CD14-positive monocyte (primary cell): ENCODE data around the gene PACSIN3. TPM values are rescaled to one million over a fixed set of nuclear protein-coding genes. Genes with fewer than 3 reads are reported as not detected.
"Not testable (repeated sequence)": the region's sequence is repeated elsewhere in the genome, so short reads cannot be mapped to it uniquely, and the experiment has no call there.

Experiments used
- DNase-seq, 3 donors: peaks; one replicate each; pipeline ENCODE4 v3.0.0-alpha.2; 2011 to 2022
- H2AFZ ChIP-seq: 2 replicates; pipeline ENCODE4 v1.6.0; 2012; ENCODE audit warnings: mild to moderate bottlenecking, low read depth, low read length, inconsistent platforms; ENCODE audit not compliant: insufficient read depth, poor library complexity, severe bottlenecking
- H3K27ac ChIP-seq, 2 donors: 1 replicate in 1 of 2; 2 replicates in 1 of 2; pipeline ENCODE4 v1.5.1; 2012 to 2013; ENCODE audit warnings: low read length in 2 of 2, control low read depth in 1 of 2, inconsistent platforms in 1 of 2, low read depth in 1 of 2, mild to moderate bottlenecking in 1 of 2
- H3K27me3 ChIP-seq, 2 donors: one replicate each; pipeline versions ENCODE4 v1.6.0 to v1.6.1; 2011 to 2013; ENCODE audit warnings: low read length in 2 of 2; ENCODE audit not compliant: control insufficient read depth in 2 of 2, insufficient read depth in 2 of 2
- H3K36me3 ChIP-seq, 2 donors: replicated peaks in 1 of 2; 1 replicate in 1 of 2; 2 replicates in 1 of 2; pipeline versions ENCODE4 v1.5.1 to v1.6.1; 2012 to 2013; ENCODE audit warnings: low read length in 2 of 2, control low read depth in 1 of 2, inconsistent platforms in 1 of 2, mild to moderate bottlenecking in 1 of 2; ENCODE audit not compliant: insufficient read depth in 2 of 2, control insufficient read depth in 1 of 2
- H3K4me1 ChIP-seq, 2 donors: 1 replicate in 1 of 2; 2 replicates in 1 of 2; pipeline versions ENCODE4 v1.5.1 to v1.6.1; 2012 to 2013; ENCODE audit warnings: low read length in 2 of 2, control low read depth in 1 of 2, inconsistent platforms in 1 of 2, mild to moderate bottlenecking in 1 of 2, moderate library complexity in 1 of 2; ENCODE audit not compliant: insufficient read depth in 2 of 2, control insufficient read depth in 1 of 2
- H3K4me2 ChIP-seq: replicated peaks from 2 replicates; pipeline ENCODE3; 2012; ENCODE audit warnings: low read length, moderate library complexity, mild to moderate bottlenecking; ENCODE audit not compliant: poor library complexity, severe bottlenecking; ENCODE audit errors: extremely low read depth
- H3K4me3 ChIP-seq, 3 experiments: fragments of 200-600 bp in 1 of 3; sonication (generic) in 1 of 3; replicated peaks in 1 of 3; 1 replicate in 2 of 3; 2 replicates in 1 of 3; pipeline ENCODE4 v1.5.1; 2011 to 2013; ENCODE audit warnings: low read length in 3 of 3, mild to moderate bottlenecking in 3 of 3, control low read depth in 2 of 3, low read depth in 2 of 3, inconsistent platforms in 1 of 3, moderate library complexity in 1 of 3
- H3K79me2 ChIP-seq: 2 replicates; pipeline ENCODE4 v1.6.0; 2012; ENCODE audit warnings: mild to moderate bottlenecking, control low read depth, inconsistent platforms, low read length, moderate library complexity; ENCODE audit not compliant: insufficient read depth
- H3K9ac ChIP-seq: 2 replicates; pipeline ENCODE4 v1.6.0; 2017; ENCODE audit warnings: low read length, mild to moderate bottlenecking; ENCODE audit not compliant: insufficient read depth, poor library complexity, severe bottlenecking
- H3K9me3 ChIP-seq, 2 donors: replicated peaks in 1 of 2; 1 replicate in 1 of 2; 2 replicates in 1 of 2; pipeline versions ENCODE4 v1.5.1 to v1.6.1; 2012 to 2013; ENCODE audit warnings: low read length in 2 of 2, control low read depth in 1 of 2; ENCODE audit not compliant: control insufficient read depth in 1 of 2, insufficient read depth in 1 of 2
- H4K20me1 ChIP-seq: 2 replicates; pipeline ENCODE4 v1.6.0; 2012; ENCODE audit warnings: mild to moderate bottlenecking, low read length, control low read depth, moderate library complexity; ENCODE audit not compliant: insufficient read depth
- H3K27ac Mint-ChIP-seq, 7 donors: one replicate each; pipeline ENCODE4 v1.8.0; 2020; ENCODE audit warnings: mild to moderate bottlenecking in 7 of 7, mixed read lengths in 7 of 7, moderate library complexity in 6 of 7, inconsistent platforms in 2 of 7
- H3K27me3 Mint-ChIP-seq, 3 donors: one replicate each; pipeline ENCODE4 v1.8.0; 2021 to 2022; ENCODE audit warnings: low read depth in 3 of 3, mild to moderate bottlenecking in 3 of 3, mixed read lengths in 3 of 3, moderate library complexity in 3 of 3, inconsistent platforms in 1 of 3
- H3K36me3 Mint-ChIP-seq, 2 donors: one replicate each; pipeline ENCODE4 v1.8.0; 2020; ENCODE audit warnings: mixed read lengths in 2 of 2, inconsistent platforms in 1 of 2, mild to moderate bottlenecking in 1 of 2
- H3K4me1 Mint-ChIP-seq: one replicate; pipeline ENCODE4 v1.8.0; 2020; ENCODE audit warnings: mild to moderate bottlenecking, mixed read lengths
- H3K4me3 Mint-ChIP-seq, 2 donors: one replicate each; pipeline ENCODE4 v1.8.0; 2020; ENCODE audit warnings: mild to moderate bottlenecking in 2 of 2, mixed read lengths in 2 of 2, moderate library complexity in 1 of 2
- H3K9me3 Mint-ChIP-seq, 7 donors: one replicate each; pipeline ENCODE4 v1.8.0; 2020 to 2022; ENCODE audit warnings: mixed read lengths in 7 of 7, mild to moderate bottlenecking in 6 of 7, moderate library complexity in 6 of 7, inconsistent platforms in 2 of 7
- CTCF ChIP-seq: fragments of 200-600 bp; IDR thresholded peaks from one replicate; pipeline ENCODE4 v1.8.0; 2022; ENCODE audit warnings: antibody characterized with exemption, mild to moderate bottlenecking
- WGBS: methylation state at CpG from one replicate; pipeline ENCODE4 v1.1.5; 2013; ENCODE audit warnings: missing lambda C conversion rate; ENCODE audit not compliant: insufficient coverage; 5-methylcytosine and 5-hydroxymethylcytosine counted together
- intact Hi-C, 2 donors: fragments of 100-400 bp; cut with micrococcal nuclease; formaldehyde crosslinking; loops; one replicate each; pipeline versions ENCODE4 v1.15.0 to v1.15.1; 2023
- polyA plus RNA-seq, 3 donors: library from polyadenylated mRNA; depleted of rRNA in 1 of 3; unstranded in 2 of 3; stranded (reverse) in 1 of 3; fragments of 300-500 nt in 2 of 3; fragments of >200 nt in 1 of 3; fragmentation: Illumina TruSeq in 2 of 3; gene quantifications; 1 replicate in 2 of 3; 2 replicates in 1 of 3; pipeline ENCODE4 v1.2.3, GENCODE V29; 2012 to 2021

The PACSIN3 gene
- polyA plus RNA-seq, 3 donors: not detected

- H3K27me3 Mint-ChIP-seq: peaks cover 35 to 44% (median 39%) of the 10 kb centered on the region in 3 donors
- peaks cover 13 to 28% of the 10 kb centered on the region in 2 donors for H3K27me3 ChIP-seq
- H3K27ac ChIP-seq: no peak overlapping the region
- peaks cover 6 to 7% of the 10 kb centered on the region in 2 donors for H3K4me1 ChIP-seq
- no peaks in the 10 kb centered on the region for H3K79me2 ChIP-seq
- no peak for TF ChIP-seq CTCF
- H3K36me3 Mint-ChIP-seq: no peaks in the 10 kb centered on the region
- H3K9me3 Mint-ChIP-seq: peaks cover 0 to 8% (median 0%) of the 10 kb centered on the region in 7 donors
- H3K4me2 ChIP-seq: no peak overlapping the region
- intact Hi-C loops: no loop called here
- H3K27ac Mint-ChIP-seq: no peak overlapping the region
- no peaks in the 10 kb centered on the region for H3K9me3 ChIP-seq
- H4K20me1 ChIP-seq: no peaks in the 10 kb centered on the region
- no peaks in the 10 kb centered on the region for H3K36me3 ChIP-seq
- no peak overlapping the region for H3K9ac ChIP-seq
- no peak overlapping the region for H3K4me3 Mint-ChIP-seq
- peaks cover 5% of the 10 kb centered on the region for H3K4me1 Mint-ChIP-seq
- no peak for DNase-seq
- 100% methylated on average over 2 of the region's 4 CpGs for WGBS
- H3K4me3 ChIP-seq: no peak overlapping the region
- H2AFZ ChIP-seq: no peak overlapping the region
These were observed 5.9 kb upstream of the PACSIN3 start for GRCh38 chr11:47192111-47192510.

DNA sequence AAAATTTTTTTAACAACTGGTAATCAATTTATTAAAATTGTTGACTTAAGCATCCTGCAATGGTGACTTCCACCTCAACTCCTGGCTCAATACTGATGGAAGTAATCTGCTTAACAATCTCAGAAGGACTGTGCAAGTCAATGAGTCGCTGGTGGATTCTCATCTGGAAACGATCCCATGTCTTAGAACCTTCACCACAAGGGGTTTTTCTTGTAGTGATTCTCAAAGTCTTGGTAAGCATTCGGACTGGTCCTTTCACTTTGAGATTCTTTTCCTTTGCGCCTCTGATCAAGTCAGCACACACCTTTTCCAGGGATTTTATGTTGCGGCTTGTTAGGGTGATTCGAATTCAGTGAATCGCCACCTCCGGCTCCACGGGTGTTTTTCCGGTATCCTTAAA, 4.9 kb upstream of the PACSIN3 start:
- peaks cover 41 to 49% (median 44%) of the 10 kb centered on the region in 3 donors for H3K27me3 Mint-ChIP-seq
- H3K36me3 Mint-ChIP-seq, intact Hi-C loops, H3K4me3 Mint-ChIP-seq, H3K4me3 ChIP-seq, H2AFZ ChIP-seq, H3K9ac ChIP-seq, H3K36me3 ChIP-seq, H3K27ac ChIP-seq, H3K4me2 ChIP-seq, H4K20me1 ChIP-seq, DNase-seq, H3K79me2 ChIP-seq, H3K9me3 ChIP-seq, H3K27ac Mint-ChIP-seq: not testable (repeated sequence)
- peaks cover 12% of the 10 kb centered on the region for H3K4me1 Mint-ChIP-seq
- peaks cover 0 to 14% (median 2%) of the 10 kb centered on the region in 7 donors for H3K9me3 Mint-ChIP-seq
- WGBS: 92% methylated on average over 8 of the region's 10 CpGs
- Histone ChIP-seq H3K27me3 (peaks cover 20 to 36% of the 10 kb centered on the region in 2 donors), H3K4me1 (peaks cover 13 to 15% of the 10 kb centered on the region in 2 donors)
